ENCODE measurements around the gene DRG2. TPM values are rescaled to one million over a fixed set of nuclear protein-coding genes. Genes with fewer than 3 reads are reported as not detected.
A peak's percentile ranks its signal among the peaks of the same experiment; 100 is the strongest.

Gene DRG2
- total and polyA plus RNA-seq, 9 of the 15 experiments (the other 6 are each of a cell fraction or from before 2014, with no cell fraction given): 6.6 to 36.7 (median 26.1) TPM

DNA sequence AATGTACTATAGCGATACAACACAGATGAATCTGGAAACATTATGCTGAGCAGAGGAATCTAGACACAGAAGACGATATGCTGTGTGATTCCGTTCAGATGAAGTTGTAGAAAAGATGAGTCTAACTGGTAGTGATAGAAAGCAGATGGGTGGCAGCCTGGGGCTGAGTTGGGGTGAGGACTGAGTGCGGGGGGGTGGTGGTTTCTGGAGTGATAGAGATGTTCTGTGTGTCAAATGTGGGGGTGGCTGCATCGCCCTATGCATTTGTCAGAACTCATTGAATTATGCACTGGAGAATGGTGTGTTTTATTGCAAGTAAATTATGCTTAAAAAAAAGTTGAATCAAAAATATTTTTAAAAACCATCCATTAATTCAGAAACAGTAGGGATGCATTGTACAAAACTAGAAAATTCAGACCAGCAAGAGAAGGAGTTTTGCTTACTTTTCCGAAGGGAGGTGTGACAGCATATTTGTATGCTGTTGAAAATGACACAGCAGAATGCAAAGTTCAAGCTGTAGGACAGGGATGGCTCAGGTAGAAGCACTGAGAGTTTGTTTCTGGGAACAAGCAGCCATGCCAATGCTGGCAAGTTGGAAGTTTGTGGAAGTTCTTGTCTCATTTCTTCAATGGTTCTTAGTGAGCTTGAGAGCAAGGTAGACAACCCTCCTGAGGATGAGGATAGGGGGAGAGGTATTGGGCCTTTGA lies 13.0 kb upstream of the DRG2 start:
- H3K4me3 ChIP-seq: no peak overlapping the region
- ChIA-PET CTCF (ENCODE audit: low intra/inter-chr PET ratio) (no interaction called here), POLR2A (interaction anchor here (0.9 to 1.0 kb wide), 2 partner anchors 13 to 37 kb away, joined by 3 read pairs; no protein-coding TSS in a partner anchor)
- no peaks in the 10 kb centered on the region for H3K9me3 ChIP-seq (replicated peaks; ENCODE audit: control insufficient read depth, insufficient read depth, low read depth, low read length)
- peak overlapping the region; percentile 42; the same call in 2 of the 3 replicates for H3K27ac ChIP-seq (ENCODE audit: extremely low read depth, low read depth, low read length)
- H3K36me3 ChIP-seq (ENCODE audit: control insufficient read depth, insufficient read depth, low read length): no peaks in the 10 kb centered on the region
- peak overlapping the region; percentile 78 for H2AFZ ChIP-seq (ENCODE audit: low read depth, low read length)
- H3K4me2 ChIP-seq (ENCODE audit: insufficient read depth, low read length): peak overlapping the region; percentile 71
- in situ Hi-C loops (cut with MboI): no loop called here
- FAIRE-seq (peak; percentile 80), ATAC-seq (peak; percentile 47), DNase-seq (ENCODE audit: extremely low read depth in 1 of 4, low spot score in 3 of 4) (peak; percentile 45 to 56 (median 49))
- peaks cover 3 to 27% of the 10 kb centered on the region in 2 experiments; a peak in 3 of 5 replicates for H3K4me1 ChIP-seq (replicated peaks in 1 of 2; ENCODE audit: control insufficient read depth in 2 of 2, insufficient read depth in 2 of 2, low read length in 2 of 2)
- 13% methylated on average over 6 of the region's 6 CpGs for WGBS (ENCODE audit: insufficient coverage, low coverage, missing lambda C conversion rate)
- H3K9me1 ChIP-seq (ENCODE audit: control insufficient read depth, insufficient read depth, low read length): no peaks in the 10 kb centered on the region
- no peaks in the 10 kb centered on the region for H4K20me1 ChIP-seq (replicated peaks; ENCODE audit: control insufficient read depth, insufficient read depth, low read length)
- intact Hi-C loops (cut with micrococcal nuclease): no loop called here
- no peaks in the 10 kb centered on the region for H3K27me3 ChIP-seq (ENCODE audit: control insufficient read depth in 2 of 2, insufficient read depth in 2 of 2, low read length in 2 of 2)
- no TSS peak for BruUV-seq (replicated peaks)
- peak overlapping the region; percentile 13 to 85; a peak in 1 of 4 replicates for H3K9ac ChIP-seq (ENCODE audit: insufficient read depth in 1 of 2, low read depth in 2 of 2, low read length in 2 of 2)
- no peaks in the 10 kb centered on the region for H3K79me2 ChIP-seq (ENCODE audit: control insufficient read depth, insufficient read depth, low read length)
- TF ChIP-seq NFE2L1 (tag; IDR thresholded peaks at IDR 0.05; ENCODE audit: borderline replicate concordance, low read depth) (0 out of 2 replicates have a peak, but pooled peaks have one; percentile 14), TCF7L2 (IDR thresholded peaks at IDR 0.05; ENCODE audit: low read depth, low read length) (no peak), RUNX1 (IDR thresholded peaks at IDR 0.05; ENCODE audit: low read depth) (no peak), MEIS2 (IDR thresholded peaks at IDR 0.05; ENCODE audit: partially characterized antibody) (peak; percentile 23), NFATC3 (IDR thresholded peaks at IDR 0.05) (no peak), NFE2 (IDR thresholded peaks at IDR 0.05; ENCODE audit: low read depth) (peak; percentile 92), HBP1 (CRISPR knock-in tag; IDR thresholded peaks at IDR 0.05) (no peak), ZFP30 (CRISPR knock-in tag; IDR thresholded peaks at IDR 0.05; ENCODE audit: borderline replicate concordance) (no peak), E2F4 (CRISPR knock-in tag; IDR thresholded peaks at IDR 0.05; ENCODE audit: low read depth) (no peak), KLF10 (CRISPR knock-in tag; IDR thresholded peaks at IDR 0.05) (no peak), MAFF (IDR thresholded peaks at IDR 0.05; ENCODE audit: low read length) (peak; percentile 71)
- TF ChIP-seq, protein P1, sequence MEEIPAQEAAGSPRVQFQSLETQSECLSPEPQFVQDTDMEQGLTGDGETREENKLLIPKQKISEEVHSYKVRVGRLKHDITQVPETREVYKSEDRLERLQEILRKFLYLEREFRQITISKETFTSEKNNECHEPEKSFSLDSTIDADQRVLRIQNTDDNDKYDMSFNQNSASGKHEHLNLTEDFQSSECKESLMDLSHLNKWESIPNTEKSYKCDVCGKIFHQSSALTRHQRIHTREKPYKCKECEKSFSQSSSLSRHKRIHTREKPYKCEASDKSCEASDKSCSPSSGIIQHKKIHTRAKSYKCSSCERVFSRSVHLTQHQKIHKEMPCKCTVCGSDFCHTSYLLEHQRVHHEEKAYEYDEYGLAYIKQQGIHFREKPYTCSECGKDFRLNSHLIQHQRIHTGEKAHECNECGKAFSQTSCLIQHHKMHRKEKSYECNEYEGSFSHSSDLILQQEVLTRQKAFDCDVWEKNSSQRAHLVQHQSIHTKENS (CRISPR knock-in tag; IDR thresholded peaks at IDR 0.05): no peak
- TF ChIP-seq, protein P2, sequence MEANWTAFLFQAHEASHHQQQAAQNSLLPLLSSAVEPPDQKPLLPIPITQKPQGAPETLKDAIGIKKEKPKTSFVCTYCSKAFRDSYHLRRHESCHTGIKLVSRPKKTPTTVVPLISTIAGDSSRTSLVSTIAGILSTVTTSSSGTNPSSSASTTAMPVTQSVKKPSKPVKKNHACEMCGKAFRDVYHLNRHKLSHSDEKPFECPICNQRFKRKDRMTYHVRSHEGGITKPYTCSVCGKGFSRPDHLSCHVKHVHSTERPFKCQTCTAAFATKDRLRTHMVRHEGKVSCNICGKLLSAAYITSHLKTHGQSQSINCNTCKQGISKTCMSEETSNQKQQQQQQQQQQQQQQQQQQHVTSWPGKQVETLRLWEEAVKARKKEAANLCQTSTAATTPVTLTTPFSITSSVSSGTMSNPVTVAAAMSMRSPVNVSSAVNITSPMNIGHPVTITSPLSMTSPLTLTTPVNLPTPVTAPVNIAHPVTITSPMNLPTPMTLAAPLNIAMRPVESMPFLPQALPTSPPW (CRISPR knock-in tag; IDR thresholded peaks at IDR 0.05): peak; percentile 73
- TF ChIP-seq, protein P3, sequence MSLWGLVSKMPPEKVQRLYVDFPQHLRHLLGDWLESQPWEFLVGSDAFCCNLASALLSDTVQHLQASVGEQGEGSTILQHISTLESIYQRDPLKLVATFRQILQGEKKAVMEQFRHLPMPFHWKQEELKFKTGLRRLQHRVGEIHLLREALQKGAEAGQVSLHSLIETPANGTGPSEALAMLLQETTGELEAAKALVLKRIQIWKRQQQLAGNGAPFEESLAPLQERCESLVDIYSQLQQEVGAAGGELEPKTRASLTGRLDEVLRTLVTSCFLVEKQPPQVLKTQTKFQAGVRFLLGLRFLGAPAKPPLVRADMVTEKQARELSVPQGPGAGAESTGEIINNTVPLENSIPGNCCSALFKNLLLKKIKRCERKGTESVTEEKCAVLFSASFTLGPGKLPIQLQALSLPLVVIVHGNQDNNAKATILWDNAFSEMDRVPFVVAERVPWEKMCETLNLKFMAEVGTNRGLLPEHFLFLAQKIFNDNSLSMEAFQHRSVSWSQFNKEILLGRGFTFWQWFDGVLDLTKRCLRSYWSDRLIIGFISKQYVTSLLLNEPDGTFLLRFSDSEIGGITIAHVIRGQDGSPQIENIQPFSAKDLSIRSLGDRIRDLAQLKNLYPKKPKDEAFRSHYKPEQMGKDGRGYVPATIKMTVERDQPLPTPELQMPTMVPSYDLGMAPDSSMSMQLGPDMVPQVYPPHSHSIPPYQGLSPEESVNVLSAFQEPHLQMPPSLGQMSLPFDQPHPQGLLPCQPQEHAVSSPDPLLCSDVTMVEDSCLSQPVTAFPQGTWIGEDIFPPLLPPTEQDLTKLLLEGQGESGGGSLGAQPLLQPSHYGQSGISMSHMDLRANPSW (CRISPR knock-in tag; IDR thresholded peaks at IDR 0.05): no peak
